NCI-H82 (cell line): ENCODE data around the gene CNBD2.
"Not testable (repeated sequence)": the region's sequence is repeated elsewhere in the genome, so short reads cannot be mapped to it uniquely, and the experiment has no call there.

Experiments
- DNase-seq: peaks from one replicate; lab custom pipeline; 2025; lab: John Stamatoyannopoulos, UW

CNBD2 gene

DNA sequence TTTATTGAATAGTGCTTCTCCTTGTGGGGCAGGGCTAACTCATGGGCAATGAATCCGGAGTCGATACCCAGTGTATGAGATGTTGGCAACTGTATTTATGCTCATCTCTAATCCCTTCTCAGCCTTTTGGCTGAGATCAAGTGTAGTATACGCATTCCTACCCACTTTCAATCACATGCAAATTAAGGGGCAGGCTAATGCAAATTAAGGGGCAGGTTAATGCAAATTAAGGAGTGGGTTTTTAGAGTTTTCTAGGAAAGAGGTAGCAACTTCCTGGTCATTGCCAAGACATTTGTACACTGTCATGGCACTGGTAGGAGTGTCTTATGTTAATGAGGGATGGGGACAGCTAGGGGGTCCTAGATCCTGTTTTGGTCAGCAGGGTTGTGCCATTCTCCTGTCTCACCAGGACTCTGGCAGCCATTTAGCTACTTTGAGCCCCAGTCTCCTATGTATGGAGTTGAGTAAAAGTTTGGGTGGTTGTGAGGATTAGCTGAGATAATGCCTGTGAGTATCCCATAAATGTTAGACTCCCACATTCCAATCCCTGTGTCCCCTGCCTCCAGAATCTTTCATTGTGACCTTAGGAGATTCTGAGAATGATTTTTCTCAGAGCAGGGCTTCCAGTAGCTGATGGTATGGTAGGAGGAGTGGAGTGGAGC, at the start of gene CNBD2:
Gene CNBD2, plus strand, starts transcription at position 612 of the 662 bp plus-strand sequence. CDS start 173 bp downstream, outside the sequence.
- DNase-seq = no peak

DNA sequence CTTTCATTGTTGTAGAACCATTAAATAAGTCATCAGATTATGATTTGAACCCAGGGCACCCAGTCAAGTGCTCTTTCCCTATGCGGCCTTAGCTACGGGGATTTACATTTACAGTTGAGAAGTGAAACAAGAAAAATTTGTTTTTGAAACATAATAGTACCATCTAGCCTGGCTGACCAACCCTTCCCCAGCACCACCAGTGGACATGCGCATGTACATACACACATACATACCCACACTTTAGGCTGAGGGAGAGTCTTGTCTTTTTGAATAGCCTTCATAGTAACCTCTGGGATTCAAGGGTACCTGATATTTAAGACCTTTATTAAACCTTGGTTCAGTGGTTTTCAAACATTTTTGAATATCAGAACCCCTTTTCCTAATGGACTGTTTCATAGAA, 47.9 kb upstream of the CNBD2 start:
- DNase-seq = no peak

DNA sequence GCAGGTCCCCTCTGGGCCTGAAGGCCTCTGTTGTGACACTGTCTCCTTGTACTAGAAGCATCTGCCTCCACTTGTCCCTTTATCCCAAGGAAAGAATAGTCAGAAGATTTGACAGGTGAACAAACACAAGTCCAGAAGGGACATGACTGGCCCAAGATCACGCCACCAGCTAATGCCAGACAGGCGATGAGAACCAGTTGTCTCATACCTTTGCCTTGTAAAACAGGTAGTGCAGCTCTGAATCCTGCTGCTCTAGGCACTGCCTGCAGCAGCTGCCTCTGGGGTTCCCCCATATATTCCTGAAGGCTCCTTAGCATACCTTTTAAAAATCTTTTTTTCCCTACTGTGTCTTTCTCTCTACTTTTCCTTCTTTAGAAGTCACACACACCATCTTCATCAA, 39.1 kb upstream of the CNBD2 start:
- DNase-seq = no peak

DNA sequence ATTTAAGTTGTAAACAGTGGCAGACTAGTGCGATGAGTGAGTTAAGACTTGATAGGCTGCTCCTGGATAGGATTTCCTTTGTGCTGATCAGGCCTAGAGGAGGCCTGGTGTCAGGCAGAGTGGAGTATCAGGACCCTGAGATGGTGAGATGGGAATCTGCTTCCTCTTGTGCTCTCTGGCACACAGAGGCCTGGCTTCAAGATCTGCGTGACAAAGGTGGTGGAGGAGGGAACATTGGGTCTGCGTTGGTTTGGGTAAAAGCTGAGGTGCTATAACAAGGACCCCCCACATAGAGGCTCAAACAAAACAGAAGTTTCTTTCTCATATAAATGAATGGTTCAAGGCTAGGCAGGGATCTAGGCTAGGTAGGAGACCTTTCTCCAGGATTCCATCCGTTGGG, 34.3 kb upstream of the CNBD2 start:
- no peak for DNase-seq

DNA sequence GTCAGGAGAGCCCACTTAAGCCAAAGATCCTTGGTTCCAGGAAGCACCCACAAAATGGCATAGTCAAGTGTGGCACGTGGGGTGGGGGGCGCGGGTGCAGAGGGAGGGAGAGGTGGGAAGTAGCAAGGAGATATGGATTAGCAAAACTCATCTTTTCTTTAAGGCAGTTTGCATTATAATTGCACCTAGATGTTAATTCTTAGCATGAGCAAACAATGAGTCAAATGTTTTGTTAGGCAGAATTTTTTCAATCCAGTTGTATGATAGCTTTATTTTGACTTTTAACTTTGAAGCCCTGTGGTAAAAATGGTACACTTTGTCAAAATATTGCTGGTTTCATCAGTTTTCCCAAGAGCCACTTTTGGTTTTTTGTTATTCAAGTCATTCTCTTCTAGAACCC, 29.1 kb upstream of the CNBD2 start:
- DNase-seq = no peak

DNA sequence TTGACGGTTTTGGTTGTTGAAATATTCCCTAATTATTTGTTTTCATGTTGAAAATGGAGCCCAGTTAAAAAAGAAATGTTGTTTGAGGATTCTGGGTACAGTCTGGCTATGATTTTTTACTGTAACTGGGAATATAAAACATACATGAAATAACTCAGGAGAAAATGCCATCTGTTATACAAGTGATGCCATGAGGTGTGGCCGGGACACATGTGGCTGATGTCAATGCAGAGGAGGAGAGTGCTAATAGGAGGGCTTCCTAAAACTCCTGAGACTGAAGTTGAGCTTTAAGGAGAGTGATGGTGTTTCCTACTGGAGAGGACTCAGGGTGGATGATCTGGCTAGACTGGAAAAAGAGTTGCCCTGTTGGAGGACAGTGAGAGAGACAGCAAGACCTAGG, 26.8 kb upstream of the CNBD2 start:
- DNase-seq = no peak

DNA sequence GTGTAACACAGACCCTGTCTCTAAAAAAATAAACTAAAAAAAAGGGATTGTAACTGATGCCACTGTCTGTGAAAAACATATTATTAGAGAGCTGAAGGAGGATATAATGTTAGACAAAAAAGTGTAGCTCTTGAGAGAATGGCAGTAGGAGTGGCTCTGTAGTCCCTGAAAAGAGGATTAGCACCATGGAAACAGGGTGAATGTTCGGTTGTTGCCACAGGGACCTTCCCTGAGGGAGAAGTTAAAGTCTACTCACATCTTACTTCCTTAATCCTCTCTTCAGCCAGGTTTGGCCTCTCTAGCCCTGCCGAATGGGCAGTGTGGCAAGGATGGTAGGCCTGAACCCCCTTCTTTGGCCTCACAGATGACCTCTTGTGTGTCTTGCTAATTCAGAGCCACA, 26.1 kb upstream of the CNBD2 start:
- peak; percentile 95 for DNase-seq

DNA sequence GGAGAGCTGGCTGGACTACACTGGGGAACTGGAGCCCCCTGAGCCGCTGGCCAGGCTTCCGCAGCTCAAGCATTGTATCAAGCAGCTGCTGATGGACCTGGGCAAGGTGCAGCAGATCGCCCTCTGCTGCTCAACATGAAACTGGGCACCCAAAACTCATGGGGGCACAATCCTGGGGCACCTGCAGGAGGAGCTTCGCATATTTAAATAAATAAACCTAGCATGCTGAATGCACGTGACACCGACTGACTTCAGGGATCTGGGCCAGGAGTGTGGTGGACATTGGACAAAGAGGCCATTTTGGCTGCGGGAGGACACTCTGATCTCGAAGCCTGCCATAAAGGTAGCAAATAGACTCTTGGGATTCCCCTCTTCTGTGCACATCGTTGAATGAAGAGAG, 20.9 kb upstream of the CNBD2 start:
- DNase-seq = peak; percentile 75

DNA sequence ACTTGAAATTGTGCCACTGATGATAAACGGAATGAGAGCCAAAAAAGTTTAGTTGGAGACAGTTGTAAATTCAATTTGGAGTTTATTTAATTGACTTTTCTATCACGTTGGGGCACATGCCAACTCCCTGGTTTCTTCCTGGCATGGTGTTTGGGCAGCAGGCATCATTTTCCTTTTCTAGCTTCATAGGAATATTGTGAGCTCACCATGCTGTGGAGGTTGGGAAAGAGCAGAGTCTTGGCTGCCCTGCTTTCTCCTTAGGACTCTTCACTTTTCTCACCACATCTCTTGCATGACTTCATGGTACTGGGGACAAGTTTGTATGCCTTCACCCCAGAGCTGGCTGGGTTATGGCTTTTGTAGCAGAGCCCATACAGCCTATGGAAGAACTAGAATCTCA, 20.5 kb upstream of the CNBD2 start:
- no peak for DNase-seq

DNA sequence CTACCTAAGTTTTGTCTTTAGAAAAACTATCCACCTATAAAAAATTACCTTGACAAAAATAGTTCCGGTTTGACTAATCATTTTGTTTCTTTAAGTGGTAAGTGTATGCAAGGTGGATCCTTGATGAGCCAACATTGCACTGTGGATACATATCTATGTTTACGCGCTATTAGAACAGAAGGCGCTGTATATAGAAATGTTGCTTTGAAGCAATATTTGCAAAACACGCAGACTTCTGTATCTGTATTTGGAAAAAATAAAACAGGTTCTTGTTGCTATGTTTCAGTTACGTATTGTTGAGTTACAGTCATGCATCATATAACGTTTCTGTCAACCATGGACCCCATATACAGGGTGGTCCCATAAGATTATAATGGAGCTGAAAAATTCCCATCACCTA, 18.3 kb upstream of the CNBD2 start:
- DNase-seq = no peak

DNA sequence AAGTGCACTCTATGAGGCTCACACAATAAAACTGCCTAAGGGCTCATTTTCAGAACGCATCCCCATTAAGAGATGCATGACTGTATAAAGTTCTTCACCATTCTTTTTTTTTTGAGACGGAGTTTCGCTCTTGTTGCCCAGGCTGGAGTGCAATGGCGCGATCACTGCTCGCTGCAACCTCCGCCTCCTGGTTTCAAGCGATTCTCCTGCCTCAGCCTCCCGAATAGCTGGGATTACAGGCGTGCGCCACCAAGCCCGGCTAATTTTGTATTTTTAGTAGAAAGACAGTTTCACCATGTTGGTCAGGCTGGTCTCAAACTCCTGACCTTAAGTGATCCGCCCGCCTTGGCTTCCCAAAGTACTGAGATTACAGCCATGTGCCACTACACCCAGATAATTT, 16.3 kb upstream of the CNBD2 start:
- not testable (repeated sequence) for DNase-seq

DNA sequence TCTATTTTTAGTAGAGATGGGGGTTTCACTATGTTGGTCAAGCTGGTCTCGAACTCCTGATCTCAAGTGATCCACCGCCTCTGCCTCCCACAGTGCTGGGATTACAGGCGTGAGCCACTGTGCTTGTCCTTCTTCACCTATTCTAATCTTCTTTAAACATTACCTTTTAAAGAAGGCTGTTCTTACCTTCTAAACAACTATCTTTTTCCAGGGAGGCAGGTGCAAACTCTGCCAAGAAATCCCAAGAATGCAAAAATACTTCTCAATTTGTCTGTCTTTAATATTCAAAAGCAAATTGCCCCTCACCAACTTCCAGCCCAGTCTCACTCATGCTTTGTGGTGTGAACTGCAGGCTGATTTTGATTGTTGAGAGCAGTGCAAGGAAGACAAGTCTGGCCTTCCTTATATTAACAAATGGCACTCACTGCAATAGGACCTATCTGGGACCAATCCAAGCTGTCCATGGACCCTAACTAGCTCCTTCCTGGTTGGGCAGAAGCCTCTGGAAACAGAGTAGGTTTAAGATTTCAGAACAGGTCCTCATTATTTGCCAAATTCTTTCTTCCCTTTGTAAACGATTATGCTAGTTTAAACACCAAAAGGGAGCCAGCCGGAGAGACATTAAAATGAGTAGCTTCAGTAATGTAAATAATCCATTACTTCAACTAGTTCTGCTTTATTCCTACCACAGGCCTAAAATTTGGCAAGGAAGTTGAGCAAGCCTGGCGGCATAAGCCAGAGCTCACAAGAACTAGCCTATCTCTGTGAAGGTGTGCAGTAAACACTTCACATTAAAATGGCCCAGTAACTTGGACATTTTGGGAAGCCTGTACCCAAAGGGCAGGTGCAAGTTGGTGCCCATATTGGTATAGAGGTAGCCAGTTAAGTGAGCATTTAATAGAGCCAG, 15.7 kb upstream of the CNBD2 start:
- DNase-seq = peak; percentile 31

DNA sequence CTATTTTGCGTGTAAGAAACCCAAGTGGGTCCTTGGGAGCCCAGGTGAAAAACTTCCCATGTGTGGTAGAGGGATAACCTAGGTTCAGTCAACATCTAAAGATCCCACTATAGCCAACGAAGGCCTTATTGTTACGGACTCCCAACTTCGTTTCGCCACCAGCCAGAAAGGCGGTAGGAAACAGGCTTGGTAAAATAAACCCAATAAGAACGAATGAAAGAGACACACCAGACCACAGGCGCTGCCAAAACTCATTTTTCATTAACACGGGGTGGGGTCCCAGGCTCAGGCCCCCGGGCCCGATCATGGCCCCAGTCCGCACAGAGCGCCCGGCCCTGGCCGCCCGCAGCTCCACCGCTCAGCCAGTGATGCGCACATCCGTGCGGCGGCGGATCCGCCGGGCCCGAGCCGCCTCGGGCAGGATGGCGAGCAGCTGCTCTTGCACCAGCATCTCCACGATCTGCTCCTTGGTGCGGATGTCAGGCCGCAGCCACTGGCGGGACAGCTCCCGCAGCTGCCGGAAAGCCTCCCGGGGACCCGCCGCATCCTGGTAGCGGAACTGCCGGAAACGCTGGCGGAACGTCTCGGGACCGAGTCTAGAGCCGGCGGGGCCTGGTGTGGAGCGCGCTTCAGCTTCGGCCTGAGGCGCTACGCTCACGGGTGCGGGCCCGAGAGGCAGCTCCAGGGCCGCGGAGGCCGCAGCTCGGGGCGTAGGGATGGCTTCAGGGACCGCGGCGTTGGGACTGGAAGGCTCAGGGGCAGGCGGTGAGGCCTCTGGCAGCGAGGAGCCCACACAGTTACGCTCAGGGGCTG, 14.8 kb upstream of the CNBD2 start:
- peak; percentile 62 for DNase-seq

DNA sequence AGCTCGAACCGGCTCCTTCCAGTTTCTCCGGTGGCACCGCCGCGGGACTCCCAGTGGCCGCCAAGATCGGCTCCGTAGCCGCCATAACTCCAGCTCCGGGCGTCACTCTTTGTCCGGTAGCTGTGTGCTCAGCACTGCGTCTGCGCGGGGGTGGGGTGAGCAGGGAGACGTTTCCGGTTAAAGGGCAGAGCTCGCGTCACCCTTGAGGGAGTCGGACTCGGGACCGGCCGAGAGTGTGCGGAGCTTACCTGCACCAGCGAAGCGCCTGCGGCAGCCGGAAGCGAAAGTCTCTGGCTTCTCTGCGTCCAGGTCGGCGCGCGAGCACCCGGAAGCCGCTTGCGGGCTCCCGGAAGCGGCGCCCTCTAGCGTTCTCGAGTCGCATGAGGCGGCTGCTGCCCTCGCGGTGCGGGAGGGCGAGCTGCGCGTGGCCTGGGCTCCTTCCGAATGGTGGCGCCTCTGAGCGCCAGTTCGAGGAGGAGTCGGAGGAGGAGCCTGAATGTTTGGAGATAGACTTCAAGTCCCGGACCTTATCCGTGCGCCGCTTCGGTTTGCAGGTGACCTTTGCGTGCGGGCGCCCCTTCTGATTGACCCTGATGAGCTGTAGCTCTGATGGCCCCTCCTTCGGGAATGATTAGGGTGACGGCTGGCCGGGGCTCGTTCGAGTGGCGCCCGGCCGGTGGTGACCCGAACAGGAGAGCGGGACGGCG, 14.0 kb upstream of the CNBD2 start, which contains the start of gene SCAND1:
Gene SCAND1, minus strand, starts transcription at position 303 of the 707 bp plus-strand sequence. Its CDS starts 218 bp downstream, at position 85.
- peak; percentile 99 for DNase-seq

DNA sequence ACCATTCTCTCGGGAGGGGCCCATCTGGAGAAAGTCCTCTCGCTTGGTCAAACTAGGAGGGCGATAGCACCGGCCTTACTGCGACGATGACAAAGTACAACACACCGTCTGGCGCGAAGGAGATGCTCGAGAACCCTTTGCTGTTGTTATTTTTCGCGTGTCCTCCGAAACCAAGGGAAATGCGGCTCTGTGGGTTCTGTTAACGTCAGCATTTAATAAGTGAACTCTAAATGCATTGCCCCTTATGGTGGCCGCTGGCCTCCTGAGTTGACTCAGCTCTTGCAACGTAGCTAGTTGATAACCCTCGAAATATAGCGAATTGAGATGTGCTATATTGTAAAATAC, 13.5 kb upstream of the CNBD2 start:
- DNase-seq = peak; percentile 77

DNA sequence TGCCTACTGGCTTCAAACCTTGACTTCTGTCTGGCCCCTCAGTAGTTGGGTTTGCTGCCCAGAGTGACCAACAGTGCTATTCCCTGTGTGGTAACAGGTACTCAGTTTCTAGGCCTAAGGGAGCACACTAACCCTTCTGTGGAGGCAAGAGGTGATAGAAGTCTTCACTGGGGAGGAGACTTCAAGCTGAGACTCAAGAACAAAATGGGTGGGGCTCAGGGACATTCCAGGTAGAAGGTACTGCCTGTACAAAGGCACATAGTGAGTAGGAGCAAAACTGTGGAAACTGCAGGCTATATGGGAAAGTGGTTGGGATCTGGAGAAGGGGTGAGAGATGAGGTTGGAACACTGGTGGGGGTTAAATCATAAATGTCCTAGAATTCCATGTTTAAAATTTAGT, 11.8 kb upstream of the CNBD2 start:
- DNase-seq = no peak

DNA sequence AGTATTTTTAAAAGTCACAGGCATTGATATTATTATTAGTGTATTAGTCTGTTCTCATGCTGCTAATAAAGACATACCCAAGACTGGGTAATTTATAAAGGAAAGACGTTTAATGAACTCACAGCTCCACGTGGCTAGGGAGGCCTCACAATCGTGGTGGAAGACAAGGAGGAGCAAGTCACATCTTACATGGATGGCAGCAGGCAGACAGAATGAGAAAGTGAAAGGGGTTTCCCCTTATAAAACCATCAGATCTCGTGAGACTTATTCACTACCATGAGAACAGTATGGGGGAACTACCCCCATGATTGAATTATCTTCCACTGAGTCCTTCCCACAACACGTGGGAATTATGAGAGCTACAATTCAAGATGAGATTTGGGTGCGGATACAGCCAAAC, 9.1 kb upstream of the CNBD2 start:
- DNase-seq = not testable (repeated sequence)

DNA sequence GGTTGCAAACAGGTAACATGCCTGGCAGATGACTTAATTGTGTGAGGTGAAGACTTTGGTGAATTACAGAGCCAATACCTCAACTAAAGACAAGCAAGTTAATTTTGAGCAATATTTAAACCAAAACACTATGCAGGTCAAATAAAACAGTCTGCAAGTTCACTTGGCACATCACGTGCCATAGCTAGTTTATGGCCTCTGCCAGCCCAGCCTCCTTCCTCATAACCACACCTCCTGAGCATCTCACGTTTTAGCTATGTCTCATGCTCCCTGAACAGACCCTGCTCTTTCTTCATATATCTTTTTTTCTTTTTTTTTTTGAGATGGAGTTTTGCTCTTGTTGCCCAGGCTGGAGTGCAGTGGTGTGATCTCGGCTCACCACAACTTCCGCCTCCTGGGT, 4.5 kb upstream of the CNBD2 start:
- DNase-seq = no peak

DNA sequence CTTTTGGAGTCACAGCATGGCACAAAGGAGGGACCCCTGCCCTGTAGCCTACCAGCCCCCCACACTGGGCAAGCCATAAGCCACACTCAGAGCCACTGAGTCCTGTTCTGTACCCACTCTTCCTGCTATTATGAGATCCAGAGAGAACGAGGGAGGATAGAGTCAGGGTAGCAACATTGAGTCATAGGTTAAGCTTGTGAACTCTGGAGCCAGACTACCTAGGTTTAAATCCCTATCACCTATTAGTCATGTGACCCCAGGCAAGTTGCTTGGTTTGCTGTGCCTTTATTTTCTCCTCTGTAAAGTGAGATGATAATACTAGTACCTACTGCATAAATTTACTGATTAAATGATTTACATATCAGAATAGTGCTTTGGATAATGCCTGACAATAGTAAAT, 540 bp downstream of the CNBD2 start:
- no peak for DNase-seq

DNA sequence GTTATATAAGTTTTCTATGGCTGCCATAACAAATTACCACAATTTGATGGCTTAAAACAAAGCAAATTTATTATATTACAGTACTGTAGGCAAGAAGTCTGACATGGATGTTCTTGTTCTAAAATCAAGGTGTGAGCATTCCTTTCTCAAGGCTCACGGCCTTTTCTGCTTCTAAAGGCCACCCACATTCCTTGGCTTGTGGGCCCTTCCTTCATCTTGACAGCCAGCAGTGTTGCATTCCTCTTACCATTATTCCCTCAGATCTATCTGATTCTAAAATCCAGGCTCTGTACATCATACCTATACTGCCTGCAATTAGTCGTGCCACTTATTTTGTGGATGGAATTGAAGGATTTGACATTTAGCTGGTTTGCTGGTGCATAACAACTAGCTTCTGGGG, 3.6 kb downstream of the CNBD2 start:
- no peak for DNase-seq

DNA sequence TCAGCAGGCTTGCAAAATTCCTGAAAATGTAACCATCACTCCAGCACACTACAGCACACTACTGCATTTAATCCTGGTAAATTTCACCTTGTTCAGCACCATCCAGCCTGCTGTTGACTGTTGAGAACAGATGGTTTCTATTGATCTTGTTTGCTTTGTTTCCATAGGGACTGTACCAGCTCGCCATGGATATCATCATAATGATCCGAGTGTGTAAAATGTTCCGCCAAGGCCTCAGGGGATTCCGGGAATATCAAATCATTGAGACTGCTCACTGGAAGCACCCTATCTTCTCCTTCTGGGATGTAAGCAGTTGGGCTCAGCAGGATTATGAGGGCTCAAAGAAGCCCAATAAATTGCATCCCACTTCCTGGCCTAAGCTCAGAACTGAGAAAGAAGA, 4.1 kb downstream of the CNBD2 start:
- DNase-seq = peak; percentile 98

DNA sequence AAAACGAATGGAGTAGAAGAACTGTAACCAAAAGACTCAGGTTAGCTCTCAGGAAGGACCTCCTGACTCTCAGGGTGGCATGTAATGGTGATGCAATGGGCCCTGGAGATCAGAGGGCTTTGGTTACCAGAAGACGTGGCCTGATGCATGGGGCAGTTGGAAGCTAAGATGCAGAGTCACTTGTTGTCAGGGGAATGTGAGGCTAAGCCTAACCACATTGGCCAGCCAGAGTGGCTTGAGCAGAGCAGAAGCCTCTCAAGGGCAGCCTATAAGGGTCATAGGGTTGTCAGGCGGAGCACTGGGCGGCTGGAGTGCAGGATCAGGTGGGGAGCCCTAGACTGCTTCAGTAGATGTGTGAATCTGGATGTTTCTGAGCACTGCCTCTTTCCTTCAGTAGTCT, 5.9 kb downstream of the CNBD2 start:
- DNase-seq = no peak
